Activated naive CD4-positive, alpha-beta T cell treated with anti-CD3 and anti-CD28 coated beads, Interleukin-2, amount 50 U/mL, for 16 hours (primary cell): ENCODE measurements around the gene FAM114A2.
"Not testable (repeated sequence)": the region's sequence is repeated elsewhere in the genome, so short reads cannot be mapped to it uniquely, and the experiment has no call there.

Experiments used
- DNase-seq: peaks from one replicate; pipeline ENCODE4 v3.0.0-alpha.2; 2020

FAM114A2 gene

DNA sequence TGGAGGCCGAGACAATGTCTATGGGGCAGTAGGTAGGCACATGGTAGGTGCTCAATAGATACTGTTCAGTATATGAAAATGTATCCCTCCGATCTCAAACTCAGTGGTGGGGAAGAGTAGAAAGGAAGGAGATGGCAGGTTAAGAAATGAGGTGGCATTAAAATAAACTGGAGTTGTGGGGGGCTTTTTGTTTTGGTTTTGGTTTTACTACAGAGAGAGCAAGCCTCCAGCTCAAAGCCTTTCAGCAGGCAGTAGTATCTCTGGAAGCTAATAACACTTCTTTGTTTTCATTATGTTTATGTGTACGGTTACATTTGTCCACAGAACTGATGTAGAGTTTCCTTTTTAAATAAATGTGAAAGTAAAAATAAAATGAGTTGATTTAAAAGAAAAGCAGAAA lies 8.6 kb upstream of the FAM114A2 start:
- DNase-seq: no peak

GRCh38 chr5:154046486-154046885 lies 7.8 kb upstream of the FAM114A2 start:
- no peak for DNase-seq

DNA sequence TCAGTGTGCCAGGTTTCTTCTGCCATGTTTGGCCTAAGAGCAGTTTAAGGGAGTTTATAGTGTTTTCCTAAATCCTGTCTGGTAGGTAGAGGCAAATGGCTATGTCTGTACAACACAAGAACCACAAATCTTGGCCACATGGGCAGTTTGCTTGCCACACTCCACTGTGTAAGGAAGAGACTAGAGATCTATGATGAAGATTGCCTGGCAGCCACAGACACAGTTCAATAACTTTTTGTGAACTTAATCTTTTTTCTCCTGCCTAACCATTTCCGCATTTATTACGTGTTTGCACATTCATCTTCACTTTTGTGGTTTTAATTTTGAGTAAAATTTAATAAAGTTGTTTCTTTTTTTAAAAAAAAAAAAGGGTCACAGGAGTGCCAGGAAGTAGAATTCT lies 5.9 kb upstream of the FAM114A2 start:
- DNase-seq: no peak

- DNase-seq: no peak
Measured at GRCh38 chr5:154044099-154044498, 5.4 kb upstream of the FAM114A2 start.

- DNase-seq: no peak
Measured at GRCh38 chr5:154042766-154043165, 4.1 kb upstream of the FAM114A2 start.

- DNase-seq: no peak
Measured at GRCh38 chr5:154039458-154039829, 734 bp upstream of the FAM114A2 start.

DNA sequence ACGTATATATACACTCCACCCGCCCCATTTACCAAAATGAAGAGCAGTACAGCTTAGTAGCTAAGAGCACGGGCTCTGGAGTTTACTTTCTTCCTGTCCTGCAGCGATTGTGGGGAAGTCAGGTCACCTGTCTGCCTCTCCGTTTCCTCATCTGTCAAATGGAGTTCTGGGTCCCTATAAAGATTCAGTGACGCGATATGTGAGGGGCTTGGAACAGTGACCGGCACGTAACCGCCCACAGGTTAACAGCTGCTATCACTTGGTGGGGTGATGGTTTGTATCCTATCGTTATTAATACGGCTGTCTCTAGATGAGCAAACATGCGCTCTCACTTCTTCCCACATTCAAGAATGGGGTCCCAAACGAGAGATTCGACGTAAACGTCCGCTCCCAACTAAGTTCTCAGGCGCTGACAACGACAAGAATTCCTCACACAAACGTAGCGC lies 426 bp downstream of the FAM114A2 start:
- no peak for DNase-seq

DNA sequence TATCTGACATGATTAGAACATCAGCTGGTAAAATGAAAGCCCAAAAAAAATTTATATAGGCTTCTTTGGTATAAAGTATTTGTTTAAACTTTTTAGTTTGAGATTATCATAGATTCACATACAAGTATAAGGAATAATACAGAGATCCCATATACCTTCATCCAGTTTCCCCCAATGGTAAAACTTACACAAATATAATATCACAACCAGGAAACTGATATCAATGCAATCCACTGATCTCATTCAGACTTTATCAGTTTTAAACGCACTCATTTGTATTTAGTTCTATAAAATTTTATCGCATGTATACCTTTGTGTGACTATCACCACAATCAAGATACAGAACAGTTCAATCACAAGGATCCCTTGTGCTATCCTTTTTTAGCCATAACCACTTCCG lies 3.8 kb downstream of the FAM114A2 start:
- DNase-seq: no peak

DNA sequence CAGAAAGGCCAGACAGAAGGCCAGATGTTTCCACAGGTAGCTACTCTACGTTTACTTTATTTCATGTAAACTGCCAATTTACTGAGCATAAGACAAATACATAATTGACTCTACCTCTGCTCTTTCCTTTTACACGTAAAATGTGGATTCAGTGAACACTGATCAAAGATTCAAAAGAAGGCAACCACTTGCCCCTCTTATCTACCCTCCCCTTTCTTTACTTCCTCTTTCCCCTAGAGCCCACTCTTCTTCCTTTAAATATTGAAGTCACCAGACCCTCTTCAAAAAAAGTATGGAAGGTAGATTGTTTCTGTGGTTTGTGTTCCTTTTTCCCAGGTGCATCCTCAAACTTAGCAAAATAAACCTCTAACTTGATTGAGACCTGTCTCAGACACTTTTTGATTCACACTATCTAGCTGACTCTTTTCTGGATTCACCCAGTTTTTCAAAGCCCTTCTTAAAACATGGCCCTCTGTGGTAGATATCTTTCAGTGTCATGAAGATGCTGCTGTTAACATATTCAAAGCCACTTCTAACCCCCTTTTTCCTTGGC lies 6.7 kb downstream of the FAM114A2 start:
- DNase-seq: no peak

DNA sequence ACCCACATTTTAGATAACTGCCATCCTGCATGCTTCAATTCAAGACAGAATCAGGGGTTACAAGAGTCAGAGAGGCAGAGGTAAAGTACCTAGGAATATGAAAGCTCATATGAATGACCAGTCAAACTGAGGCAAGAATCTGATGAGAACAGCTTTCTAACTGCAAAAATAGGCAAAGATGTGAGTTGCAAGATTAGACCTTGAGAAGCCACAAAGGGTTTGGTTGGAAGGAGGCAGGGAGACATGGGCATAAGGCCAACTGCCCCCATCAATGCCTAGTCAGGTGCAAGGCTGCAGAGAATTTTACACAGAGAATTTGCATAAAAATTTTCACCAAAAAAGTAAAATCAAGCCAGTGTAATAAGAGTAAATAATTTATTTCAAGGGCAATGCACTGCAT lies 12.8 kb downstream of the FAM114A2 start:
- DNase-seq: no peak

- not testable (repeated sequence) for DNase-seq
Measured at GRCh38 chr5:154018919-154019318, 19.8 kb downstream of the FAM114A2 start.

GRCh38 chr5:154015071-154015693 lies 23.5 kb downstream of the FAM114A2 start:
- no peak for DNase-seq

DNA sequence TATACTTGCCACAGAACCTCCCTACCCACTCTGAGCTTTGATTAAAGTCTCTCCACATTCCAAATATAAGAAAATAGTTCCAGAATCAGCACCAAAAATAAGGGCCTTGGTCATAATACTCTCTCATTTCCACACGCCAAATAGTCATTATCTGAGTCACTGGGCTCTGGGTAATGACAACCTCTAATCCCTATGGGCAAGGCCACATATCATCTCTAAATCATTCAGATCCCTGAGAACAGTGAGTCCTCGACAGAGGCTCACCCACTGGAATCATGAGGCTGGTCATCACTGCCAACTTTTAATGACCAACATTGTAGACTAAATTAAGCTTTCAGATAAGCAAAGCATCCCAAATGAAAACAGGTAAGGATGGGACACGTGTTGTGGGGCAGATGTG lies 28.1 kb downstream of the FAM114A2 start:
- DNase-seq: no peak

DNA sequence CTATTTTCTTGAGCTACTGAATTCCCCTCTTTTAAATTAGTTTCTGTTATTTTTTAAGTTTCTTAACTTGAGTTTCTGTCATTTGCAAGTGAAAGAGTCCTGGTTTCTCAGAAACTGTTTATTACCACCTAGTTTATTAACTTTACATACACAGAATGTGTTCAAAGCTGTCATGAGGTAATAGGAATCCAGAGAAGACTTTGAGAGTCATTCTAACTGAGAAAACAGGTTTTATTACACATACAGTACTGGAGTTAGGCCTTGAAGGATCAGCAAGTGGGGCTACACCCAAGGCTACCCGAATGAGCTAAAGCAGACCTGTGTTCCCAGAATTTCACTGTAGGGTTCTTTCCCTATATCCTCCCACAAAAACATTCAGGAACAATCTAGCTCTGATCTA lies 33.1 kb downstream of the FAM114A2 start:
- DNase-seq: no peak

- no peak for DNase-seq
Measured at GRCh38 chr5:154002511-154003020, 36.1 kb downstream of the FAM114A2 start.

GRCh38 chr5:154002093-154002492 lies 36.6 kb downstream of the FAM114A2 start:
- DNase-seq: no peak

GRCh38 chr5:154000703-154001102 lies 38.0 kb downstream of the FAM114A2 start:
- no peak for DNase-seq

DNA sequence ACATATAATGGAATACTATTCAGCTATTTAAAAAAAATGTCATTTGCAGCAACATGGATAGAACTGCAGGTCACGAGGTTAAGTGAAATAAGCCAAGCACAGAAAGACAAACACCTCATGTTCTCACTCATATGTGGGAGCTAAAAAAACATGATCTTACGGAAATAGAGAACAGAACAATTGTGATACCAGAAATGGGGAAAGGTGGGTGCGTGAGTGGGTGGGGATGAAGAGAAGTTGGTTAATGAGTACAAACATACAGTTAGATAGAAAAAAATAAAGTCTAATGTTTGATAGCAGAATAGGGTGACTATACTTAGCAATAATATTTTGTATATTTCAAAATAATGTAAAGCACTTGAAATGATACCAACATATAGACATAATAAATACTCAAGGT lies 38.7 kb downstream of the FAM114A2 start:
- no peak for DNase-seq

DNA sequence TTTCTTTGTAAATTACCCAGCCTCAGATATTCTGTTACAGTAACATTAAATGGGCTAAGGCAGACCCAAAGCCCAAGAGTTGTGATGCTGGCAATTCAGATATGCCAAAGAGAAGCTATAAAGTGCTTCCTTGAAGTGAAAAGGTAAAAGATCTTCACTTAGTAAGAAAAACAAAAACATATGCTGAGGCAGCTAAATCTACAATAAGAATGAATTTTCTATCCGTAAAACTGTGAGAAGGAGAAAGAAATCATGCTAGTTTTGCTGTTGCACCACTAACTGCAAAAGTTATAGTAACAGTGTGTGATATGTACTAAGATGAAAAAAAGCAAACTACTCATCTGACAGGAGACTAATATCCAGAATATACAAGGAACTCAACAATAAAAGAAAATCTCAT lies 39.9 kb downstream of the FAM114A2 start:
- DNase-seq: no peak

- DNase-seq: no peak
Measured at GRCh38 chr5:153998010-153998409, 40.7 kb downstream of the FAM114A2 start.

- DNase-seq: no peak
Measured at GRCh38 chr5:153991168-153991567, 47.5 kb downstream of the FAM114A2 start.

DNA sequence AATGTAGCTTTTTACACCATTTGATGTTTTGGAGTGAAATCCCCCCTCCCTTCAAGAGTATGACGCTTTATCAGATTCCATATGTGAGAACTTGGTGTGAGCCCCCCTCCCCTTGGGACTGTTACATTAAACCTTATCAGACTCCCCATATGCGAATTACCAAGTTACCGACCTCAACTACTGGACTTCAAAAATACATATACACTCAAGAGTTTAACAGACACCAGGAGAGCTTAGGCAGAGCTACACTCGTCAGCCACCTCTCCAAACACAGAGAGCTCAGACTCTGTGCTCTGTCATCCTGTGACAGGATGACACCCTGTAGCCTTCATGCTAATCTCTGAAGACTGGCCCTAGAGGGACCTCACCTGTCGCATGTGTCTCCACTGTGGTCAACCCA lies 50.2 kb downstream of the FAM114A2 start:
- DNase-seq: no peak

- no peak for DNase-seq
Measured at GRCh38 chr5:153987301-153987700, 51.4 kb downstream of the FAM114A2 start.

DNA sequence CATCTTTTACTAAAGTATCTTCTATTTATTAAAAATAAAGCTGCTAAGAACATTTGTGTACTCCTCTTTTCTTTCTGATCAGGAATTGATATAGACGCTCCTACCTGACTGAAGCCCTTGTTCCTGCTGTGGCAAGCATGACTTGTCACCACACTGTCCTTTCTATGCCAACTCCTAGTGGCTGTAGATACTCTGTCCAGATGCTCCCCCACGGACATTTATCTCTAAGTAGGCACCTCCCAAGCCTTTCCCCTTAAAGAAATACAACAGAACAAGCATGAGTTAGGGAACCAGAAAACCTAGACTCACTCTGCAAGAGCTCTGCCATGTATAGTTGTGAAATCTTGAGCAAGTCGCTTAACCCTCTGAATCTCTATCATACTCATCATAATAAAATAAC lies 53.2 kb downstream of the FAM114A2 start:
- DNase-seq: no peak

GRCh38 chr5:153983885-153984284 lies 54.8 kb downstream of the FAM114A2 start:
- no peak for DNase-seq
